Heart right ventricle (tissue), 16 donors: ENCODE measurements around the gene LSM7. TPM values are rescaled to one million over a fixed set of nuclear protein-coding genes. Genes with fewer than 3 reads are reported as not detected.
A peak's percentile ranks its signal among the peaks of the same experiment; 100 is the strongest.

Source experiments
- ATAC-seq, 8 donors: fragments of 200-7000 bp; cut with Tn5 transposase; one replicate each; pipeline ENCODE4 v1.9.1; 2020; ENCODE audit warnings: mild to moderate bottlenecking in 8 of 8, moderate library complexity in 8 of 8, moderate number of reproducible peaks in 1 of 8
- DNase-seq, 2 donors: peaks; one replicate each; pipeline ENCODE4 v3.0.0-alpha.2; 2020
- H3K27ac ChIP-seq, 10 donors: fragments of 200-600 bp; sonication (generic) in 2 of 10; one replicate each; pipeline versions ENCODE4 v1.5.0 to v1.8.0; 2020 to 2022; ENCODE audit warnings: mild to moderate bottlenecking in 3 of 10
- H3K27me3 ChIP-seq, 7 donors: fragments of 200-600 bp; one replicate each; pipeline ENCODE4 v1.8.0; 2021 to 2022; ENCODE audit warnings: mild to moderate bottlenecking in 2 of 7
- H3K36me3 ChIP-seq, 9 donors: fragments of 200-600 bp; sonication (generic) in 1 of 9; one replicate each; pipeline versions ENCODE4 v1.5.0 to v1.8.0; 2020 to 2022; ENCODE audit warnings: mild to moderate bottlenecking in 2 of 9
- H3K4me1 ChIP-seq, 9 donors: fragments of 200-600 bp; sonication (generic) in 1 of 9; one replicate each; pipeline versions ENCODE4 v1.5.0 to v1.8.0; 2020 to 2022; ENCODE audit warnings: mild to moderate bottlenecking in 4 of 9
- H3K4me3 ChIP-seq, 10 donors: fragments of 200-600 bp; sonication (generic) in 2 of 10; one replicate each; pipeline versions ENCODE4 v1.5.0 to v1.8.0; 2020 to 2022; ENCODE audit warnings: mild to moderate bottlenecking in 7 of 10, moderate library complexity in 2 of 10
- H3K9me3 ChIP-seq, 11 donors: fragments of 200-600 bp in 10 of 11; sonication (generic) in 2 of 11; one replicate each; pipeline versions ENCODE4 v1.5.0 to v1.8.0; 2013 to 2022; ENCODE audit warnings: mild to moderate bottlenecking in 2 of 11, control low read depth in 1 of 11, moderate library complexity in 1 of 11
- CTCF ChIP-seq, 9 donors: fragments of 200-600 bp; sonication (generic) in 2 of 9; IDR thresholded peaks; one replicate each; pipeline versions ENCODE4 v1.5.0 to v1.8.0; 2021 to 2022; ENCODE audit warnings: antibody characterized with exemption in 9 of 9, mild to moderate bottlenecking in 5 of 9, moderate library complexity in 1 of 9
- WGBS, 2 donors: extraction: QIAGEN DNeasy Blood & Tissue Kit; methylation state at CpG; one replicate each; pipeline ENCODE4 v1.1.7; 2013; ENCODE audit warnings: inconsistent platforms in 1 of 2; 5-methylcytosine and 5-hydroxymethylcytosine counted together
- intact Hi-C, 10 donors: fragments of 100-400 bp; cut with DNase I; formaldehyde crosslinking; loops; one replicate each; pipeline versions ENCODE4 v1.11.1 to v1.14.2; 2022
- long read RNA-seq, 3 donors: library from polyadenylated mRNA; unstranded; transcript quantifications; one replicate each; pipeline ENCODE4 v2.0.0, GENCODE V29; 2020 to 2021
- polyA plus RNA-seq, 2 donors: library from polyadenylated mRNA; stranded (reverse); fragments of 200-250 nt; gene quantifications; one replicate each; pipeline ENCODE4 v1.2.3, GENCODE V29; 2013
- total RNA-seq, 10 donors: library from RNA; stranded (reverse); fragmentation: NEBNext Ultra II Directional in 3 of 10; extraction: Animal tissue kit (Norgen Biotek cat#: 25700) in 3 of 10; gene quantifications; one replicate each; pipeline versions ENCODE4 v1.2.1 to v1.2.4, GENCODE V29; 2021 to 2023
- donor health status: Arrhythmogenic right ventricular cardiomyopathy.
- donor health status: ischemic (EF 13 %, LVEDD 7.1; RV severe dilation, severe dysfunction).
- donor health status: healthy with polysubstance abuse.
- donor health status: DM: no; HTN: yes; CAD: no.
- donor health status: DM: no; HTN: no; CAD: no.
- donor health status: ischemic (EF 25% LVEDD 6.9; RV normal size, moderate dysfunction).
- donor health status: ischemic (EF 25% LVEDD 5.7; RV mildly dilated, moderate dysfunction).
- donor health status: healthy.
- donor health status: DM: yes; HTN: yes; CAD: no.
- donor health status: Ischemic cardiomyopathy.
- donor health status: ischemic (EF 35%, LVEDD 5.7; RV mildly dilated, moderate dysfunction).
- donor health status: nonischemic (EF 11% LVEDD 7.7; RV severe dilation, severe dysfunction).
- donor health status: DM: yes; HTN: yes; CAD: no.
- donor health status: PGD.
- donor health status: ischemic (EF 29% LVEDD 5.4; RV normal size, mild dysfunction).
- donor health status: nonischemic (EF 23%, LVEDD 6.1; RV moderate dilation, normal function).

LSM7 gene
- total RNA-seq (10 to 100 TPM; 29.0 to 48.6 (median 35.2) TPM), polyA plus RNA-seq (100 to 1,000 TPM; 209 to 277 TPM)
- long read RNA-seq, donor 1, transcript LSM7-201 (4 exons, 529 nt) = major isoform, 12 of 26 reads
- long read RNA-seq, donor 1, partial matches to known transcripts = 6 of 26 reads
- long read RNA-seq, donor 1, other reads (novel, unspliced or antisense) = 0 of 26 reads
- long read RNA-seq, donor 2, transcript LSM7-201 (4 exons, 529 nt) = major isoform, 7 of 15 reads
- long read RNA-seq, donor 2, partial matches to known transcripts = 1 of 15 reads
- long read RNA-seq, donor 2, other reads (novel, unspliced or antisense) = 2 of 15 reads
- long read RNA-seq, donor 3, partial matches to known transcripts = 0 of 4 reads
- long read RNA-seq, donor 3, other reads (novel, unspliced or antisense) = 0 of 4 reads

GRCh38 chr19:2328401-2329148 lies at the start of gene LSM7, which contains the start of gene SPPL2B:
Gene LSM7, minus strand, starts transcription at chr19:2328586. Its CDS starts 20 bp downstream, at chr19:2328566.
Gene SPPL2B, plus strand, starts transcription at chr19:2328684. Its CDS starts 26 bp downstream, at chr19:2328710.
- WGBS, 2 donors = 0% methylated on average over 80 to 89 of the region's 89 CpGs

GRCh38 chr19:2376784-2377519 lies 48.6 kb upstream of the LSM7 start:
- H3K9me3 ChIP-seq = peaks cover 0 to 19% (median 0%) of the 10 kb centered on the region in 11 donors
- H3K27me3 ChIP-seq = peaks cover 0 to 23% (median 8%) of the 10 kb centered on the region in 7 donors
- TF ChIP-seq CTCF (IDR thresholded peaks at IDR 0.05) = no peak
- intact Hi-C loops = no loop called here
- WGBS, 2 donors = 76% methylated on average over 15 of the region's 15 CpGs
- no peak overlapping the region for H3K27ac ChIP-seq
- H3K4me1 ChIP-seq = no peaks in the 10 kb centered on the region
- H3K36me3 ChIP-seq = no peaks in the 10 kb centered on the region
- ATAC-seq (no peak), DNase-seq (no peak)
- H3K4me3 ChIP-seq = no peak overlapping the region

More at GRCh38 chr19:2328401-2329148, at the start of gene LSM7, which contains the start of gene SPPL2B:
- no peak for TF ChIP-seq CTCF (IDR thresholded peaks at IDR 0.05)
- peaks cover 23 to 58% (median 51%) of the 10 kb centered on the region in 9 donors for H3K4me1 ChIP-seq
- H3K27me3 ChIP-seq = no peaks in the 10 kb centered on the region
- ATAC-seq (peak; percentile 88 to 98 (median 96)), DNase-seq (peak; percentile 90 to 93)
- H3K9me3 ChIP-seq = no peaks in the 10 kb centered on the region
- intact Hi-C loops = no loop called here
- H3K36me3 ChIP-seq = peaks cover 0 to 30% (median 0%) of the 10 kb centered on the region in 9 donors
- peak within 1 kb of the TSS; percentile 71 to 100 (median 96) for H3K4me3 ChIP-seq
- H3K27ac ChIP-seq = peak within 1 kb of the TSS; percentile 35 to 93 (median 84)

DNA sequence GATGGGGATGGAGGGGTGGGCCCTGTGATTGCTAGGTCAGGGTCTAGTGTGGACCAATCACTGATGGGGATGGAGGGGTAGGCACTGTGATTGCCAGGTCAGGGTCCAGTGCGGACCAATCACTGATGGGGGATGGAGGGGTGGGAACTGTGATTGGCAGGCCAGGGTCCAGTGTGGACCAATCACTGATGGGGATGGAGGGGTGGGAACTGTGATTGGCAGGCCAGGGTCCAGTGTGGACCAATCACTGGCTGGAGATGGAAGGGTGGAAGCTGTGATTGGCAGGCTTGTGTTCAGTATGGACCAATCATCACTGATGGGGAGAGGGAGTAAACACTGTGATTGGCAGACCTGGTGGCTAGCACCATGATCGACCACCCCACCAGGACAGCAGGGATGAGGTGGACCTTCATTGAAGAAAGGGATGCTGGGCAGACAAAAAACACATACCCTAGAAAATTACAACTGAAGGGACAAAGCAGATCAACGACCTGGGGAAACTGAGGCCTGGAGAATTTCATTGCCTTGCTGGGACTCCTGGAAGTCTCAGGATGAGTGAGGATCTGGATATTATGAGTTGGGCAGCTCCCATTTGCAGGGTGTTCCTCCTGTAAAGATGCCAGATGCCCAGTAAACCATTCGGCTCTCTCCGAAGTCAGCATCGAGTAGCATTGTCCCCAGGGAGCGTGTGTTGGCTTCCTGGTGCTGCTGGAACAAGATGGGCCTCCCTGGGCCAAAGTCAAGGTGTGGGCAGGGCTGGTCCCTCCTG lies 47.2 kb upstream of the LSM7 start:
- no peak overlapping the region for H3K4me3 ChIP-seq
- H3K27me3 ChIP-seq = peaks cover 0 to 31% (median 14%) of the 10 kb centered on the region in 7 donors
- no peak for ATAC-seq
- no peaks in the 10 kb centered on the region for H3K36me3 ChIP-seq
- no peak for DNase-seq
- peaks cover 0 to 15% (median 0%) of the 10 kb centered on the region in 11 donors for H3K9me3 ChIP-seq
- H3K4me1 ChIP-seq = no peaks in the 10 kb centered on the region
- no peak for TF ChIP-seq CTCF (IDR thresholded peaks at IDR 0.05)
- no peak overlapping the region for H3K27ac ChIP-seq
- WGBS, 2 donors = 76 to 79% methylated on average over 7 of the region's 7 CpGs
- intact Hi-C loops = no loop called here
